NCI-H2029 treated with DMSO at 0.1 percent for 48 hours (cell line): Measurements from ENCODE around the gene HS6ST2.

Experiments used
- DNase-seq: peaks from one replicate; lab custom pipeline; 2025; lab: John Stamatoyannopoulos, UW

The HS6ST2 gene

GRCh38 chrX:132848296-132848970 lies 110.0 kb downstream of the HS6ST2 start:
- DNase-seq, result no peak

- DNase-seq, result no peak
Observed at GRCh38 chrX:132843363-132843762, 115.1 kb downstream of the HS6ST2 start.

GRCh38 chrX:132842460-132843238 lies 115.8 kb downstream of the HS6ST2 start:
- DNase-seq, result no peak

GRCh38 chrX:132837967-132838366 lies 120.5 kb downstream of the HS6ST2 start:
- DNase-seq, result no peak

GRCh38 chrX:132837126-132837525 lies 121.3 kb downstream of the HS6ST2 start:
- no peak for DNase-seq

GRCh38 chrX:132836471-132836870 lies 122.0 kb downstream of the HS6ST2 start:
- no peak for DNase-seq

- no peak for DNase-seq
Observed at GRCh38 chrX:132834741-132835140, 123.7 kb downstream of the HS6ST2 start.

- DNase-seq, result no peak
Observed at GRCh38 chrX:132834109-132834508, 124.3 kb downstream of the HS6ST2 start.

GRCh38 chrX:132833373-132833772 lies 125.1 kb downstream of the HS6ST2 start:
- DNase-seq, result no peak

GRCh38 chrX:132831336-132831973 lies 127.0 kb downstream of the HS6ST2 start:
- no peak for DNase-seq

- DNase-seq, result no peak
Observed at GRCh38 chrX:132822634-132823012, 135.8 kb downstream of the HS6ST2 start.

- DNase-seq, result no peak
Observed at GRCh38 chrX:132821974-132822633, 136.3 kb downstream of the HS6ST2 start.

GRCh38 chrX:132820675-132821074 lies 137.8 kb downstream of the HS6ST2 start:
- DNase-seq, result no peak

- DNase-seq, result no peak
Observed at GRCh38 chrX:132819711-132820264, 138.6 kb downstream of the HS6ST2 start.

- no peak for DNase-seq
Observed at GRCh38 chrX:132818638-132819037, 139.8 kb downstream of the HS6ST2 start.

- no peak for DNase-seq
Observed at GRCh38 chrX:132815643-132816042, 142.8 kb downstream of the HS6ST2 start.

GRCh38 chrX:132810964-132811712 lies 147.3 kb downstream of the HS6ST2 start:
- no peak for DNase-seq

- DNase-seq, result no peak
Observed at GRCh38 chrX:132810488-132810887, 147.9 kb downstream of the HS6ST2 start.

GRCh38 chrX:132809581-132809980 lies 148.8 kb downstream of the HS6ST2 start:
- no peak for DNase-seq

GRCh38 chrX:132807411-132808030 lies 150.9 kb downstream of the HS6ST2 start:
- no peak for DNase-seq

GRCh38 chrX:132802033-132802432 lies 156.4 kb downstream of the HS6ST2 start:
- no peak for DNase-seq
